SH-SY5Y (cell line): ENCODE data around the gene CELF2.

Source experiments
- GATA2 ChIP-seq: IDR thresholded peaks from 2 replicates; pipeline ENCODE4 v1.6.1; 2011; ENCODE audit warnings: mild to moderate bottlenecking, low read depth, low read length
- GATA3 ChIP-seq: IDR thresholded peaks from 2 replicates; pipeline ENCODE4 v1.6.1; 2011; ENCODE audit warnings: low read depth, mild to moderate bottlenecking, low read length, moderate library complexity

The CELF2 gene

DNA sequence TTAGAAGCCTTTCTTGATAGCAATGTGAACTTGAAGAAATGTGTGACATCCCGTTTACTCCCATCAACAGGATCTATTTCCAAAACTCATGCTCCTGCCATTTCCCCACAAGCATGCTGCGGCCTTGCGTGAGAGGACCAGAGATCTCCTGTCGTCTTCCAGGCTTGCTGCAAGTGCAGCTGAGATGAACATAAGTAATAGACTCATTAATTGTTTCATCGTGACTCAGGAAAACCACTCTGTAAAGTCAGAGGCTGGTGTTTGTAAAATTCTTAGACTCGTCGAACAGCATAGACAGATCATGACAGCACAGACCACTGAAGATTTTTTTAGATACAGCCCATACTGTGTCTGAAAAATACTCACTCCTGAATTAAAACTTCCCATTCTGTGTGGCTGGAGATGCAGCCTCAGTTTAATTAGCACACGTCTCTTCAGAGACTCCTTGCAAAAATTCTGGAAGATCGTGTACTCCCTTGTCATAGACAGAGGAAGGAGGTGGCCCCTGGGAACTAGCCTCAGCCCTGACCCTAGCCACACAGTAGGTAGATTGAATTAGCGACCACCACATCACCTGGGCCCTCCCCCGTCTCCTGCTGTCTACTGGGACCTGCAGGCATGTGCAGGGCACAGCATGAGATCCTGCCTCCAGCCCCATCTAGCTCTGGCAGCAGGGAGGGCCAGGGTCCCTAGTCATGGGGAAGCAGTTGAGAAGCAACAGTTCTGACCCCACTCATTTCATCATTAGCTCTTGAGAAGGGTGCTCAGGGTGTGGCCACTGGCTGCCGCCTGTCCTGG, 226.0 kb downstream of the CELF2 start:
- TF ChIP-seq GATA2 (no peak), GATA3 (no peak)

GRCh38 chr10:11245095-11245479, 227.4 kb downstream of the CELF2 start:
- TF ChIP-seq GATA3 (no peak), GATA2 (no peak)

- TF ChIP-seq GATA3 (no peak), GATA2 (no peak)
These were observed 227.8 kb downstream of the CELF2 start for GRCh38 chr10:11245510-11245909.

GRCh38 chr10:11245981-11246590, 228.4 kb downstream of the CELF2 start:
- TF ChIP-seq GATA3 (no peak), GATA2 (no peak)

DNA sequence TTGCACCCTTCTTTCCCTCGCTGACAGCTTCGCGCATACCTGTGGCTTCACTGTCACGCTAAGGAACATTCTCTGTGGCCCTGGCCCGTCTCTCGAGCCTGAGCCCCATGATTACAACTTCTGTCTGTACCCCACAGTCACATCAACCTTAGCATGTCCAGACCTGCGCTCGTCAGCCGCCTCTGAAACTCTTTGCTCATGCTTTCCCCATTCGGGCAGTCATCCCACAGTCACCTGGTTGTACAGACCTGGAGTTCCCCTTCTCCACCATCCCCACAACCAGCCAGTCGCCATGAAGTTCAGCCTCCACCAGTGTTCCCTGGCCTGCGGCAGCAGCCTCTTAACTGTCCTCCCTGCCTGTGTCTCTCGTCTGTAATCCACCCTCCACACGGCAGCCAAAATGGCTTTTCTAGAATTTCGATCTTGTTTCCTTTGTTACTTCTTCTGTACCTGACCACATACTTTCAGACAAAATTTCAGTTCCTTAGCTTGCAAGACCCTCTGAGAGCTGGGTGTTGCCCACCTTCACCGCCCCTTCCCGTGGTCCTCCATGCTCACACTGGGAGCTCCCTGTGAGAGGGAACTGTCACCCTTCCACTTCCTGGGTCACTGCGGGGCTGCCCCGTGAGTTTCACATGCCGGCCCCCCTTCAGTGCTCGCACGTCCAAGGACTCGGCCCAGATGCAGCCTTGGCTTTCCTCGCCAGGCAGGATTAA, 229.2 kb downstream of the CELF2 start:
- TF ChIP-seq GATA3 (no peak), GATA2 (no peak)

DNA sequence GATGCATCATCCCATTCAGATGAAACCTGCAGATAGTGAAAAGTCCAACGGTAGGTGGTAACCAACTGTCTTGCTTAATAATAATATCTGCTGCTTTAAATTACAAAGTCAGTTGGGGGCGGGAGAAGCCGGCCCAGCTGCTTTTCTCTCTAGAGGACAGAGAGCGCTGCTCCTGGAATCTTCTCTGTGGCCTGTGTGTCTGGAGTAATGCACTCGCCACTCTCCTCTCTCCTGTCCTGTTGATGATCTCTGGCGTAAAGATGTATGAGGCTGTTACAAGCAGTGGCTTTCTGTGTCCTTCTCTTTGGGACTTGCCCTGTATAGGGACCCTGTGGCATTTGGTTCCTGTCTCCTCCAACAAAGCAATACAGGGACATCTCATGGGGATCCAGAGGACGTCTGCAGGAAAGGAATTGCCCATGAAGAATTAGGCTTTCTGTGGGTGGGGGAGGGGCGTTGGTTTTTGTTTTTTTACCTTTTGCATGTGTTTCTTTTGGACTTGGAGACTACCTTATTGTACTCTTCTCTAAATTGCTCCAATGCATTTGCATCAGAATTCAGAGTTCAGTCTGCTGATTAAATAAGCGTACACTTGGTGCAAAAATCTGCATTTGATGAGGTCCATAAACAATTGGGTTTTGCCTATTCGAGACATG, 231.6 kb downstream of the CELF2 start:
- no peak for TF ChIP-seq GATA3
- TF ChIP-seq GATA2: no peak

- no peak for TF ChIP-seq GATA2
- no peak for TF ChIP-seq GATA3
These were observed 232.1 kb downstream of the CELF2 start for GRCh38 chr10:11249808-11250195.

- TF ChIP-seq GATA3: no peak
- no peak for TF ChIP-seq GATA2
These were observed 232.6 kb downstream of the CELF2 start for GRCh38 chr10:11250304-11250703.

DNA sequence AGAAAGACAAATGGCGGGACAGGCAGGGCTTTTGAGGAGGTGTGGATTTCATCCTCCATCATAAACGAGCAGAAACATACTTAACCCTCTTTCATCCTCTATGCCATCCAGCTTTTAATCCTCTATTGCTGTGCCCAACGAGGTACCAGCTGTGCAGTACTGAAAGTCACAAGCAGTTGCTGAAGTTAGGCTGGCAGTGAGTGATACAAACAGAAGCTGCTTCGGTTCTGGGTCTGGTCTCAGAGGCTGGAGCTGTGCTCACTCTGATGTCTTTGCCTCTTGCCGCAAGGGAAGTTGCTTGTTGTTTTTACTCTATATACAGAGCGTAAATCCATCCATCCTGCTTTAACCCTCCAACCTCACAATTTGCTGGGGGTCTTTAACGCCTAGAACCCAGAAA, 235.2 kb downstream of the CELF2 start:
- no peak for TF ChIP-seq GATA3
- TF ChIP-seq GATA2: no peak

- TF ChIP-seq GATA3 (no peak), GATA2 (no peak)
These were observed 235.8 kb downstream of the CELF2 start for GRCh38 chr10:11253385-11254002.

DNA sequence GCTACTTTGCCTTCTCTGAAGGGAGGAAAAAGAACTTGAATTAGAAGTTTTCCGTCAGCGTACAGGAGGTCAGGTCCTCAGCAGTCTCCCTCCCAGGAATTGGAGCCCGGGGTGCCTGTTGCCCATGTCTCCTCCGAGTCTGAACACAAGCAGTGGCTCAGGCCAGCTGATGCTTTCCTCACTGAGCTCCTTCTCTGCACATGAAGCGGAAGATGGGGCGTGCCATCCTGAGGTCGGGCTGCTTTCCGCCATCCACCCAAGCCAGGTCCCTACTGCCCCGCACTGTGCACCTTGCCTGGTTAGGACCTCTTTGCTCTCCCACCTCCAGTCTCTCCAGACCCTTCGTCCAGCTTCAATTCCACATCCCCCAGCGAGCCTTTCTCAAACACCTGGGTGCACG, 237.5 kb downstream of the CELF2 start:
- TF ChIP-seq GATA2: no peak
- TF ChIP-seq GATA3: no peak

DNA sequence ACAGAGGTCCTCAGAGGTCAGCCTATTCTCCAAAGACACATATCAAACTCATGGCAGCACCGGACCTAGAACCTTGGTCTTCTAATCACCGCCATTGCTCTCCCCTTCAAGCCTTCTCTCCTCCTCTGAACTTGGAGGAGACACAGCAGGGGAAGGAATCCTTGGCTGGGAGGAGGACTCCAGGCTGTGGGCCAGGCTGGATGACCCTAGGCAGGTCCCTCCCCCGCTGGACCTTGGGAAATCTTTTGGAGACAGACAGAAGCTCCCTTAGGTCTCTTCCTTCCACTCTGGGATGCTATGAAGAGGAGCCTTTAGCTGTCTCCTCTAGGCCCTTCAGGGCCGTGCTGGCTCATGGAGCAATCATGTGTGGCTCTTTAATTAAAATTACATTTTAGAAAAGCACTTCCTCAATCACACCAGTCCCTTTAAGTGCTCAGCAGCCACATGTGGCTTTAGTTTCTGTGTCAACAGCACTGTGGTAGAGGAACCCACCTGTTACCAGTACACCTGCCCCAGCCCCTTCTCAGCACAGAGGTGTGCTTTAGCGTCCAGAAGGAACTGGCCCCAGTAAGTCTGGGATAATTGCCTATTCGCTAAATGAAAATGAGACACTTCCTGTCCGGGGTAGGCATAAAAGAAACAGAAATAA, 238.2 kb downstream of the CELF2 start:
- TF ChIP-seq GATA3 (no peak), GATA2 (no peak)

DNA sequence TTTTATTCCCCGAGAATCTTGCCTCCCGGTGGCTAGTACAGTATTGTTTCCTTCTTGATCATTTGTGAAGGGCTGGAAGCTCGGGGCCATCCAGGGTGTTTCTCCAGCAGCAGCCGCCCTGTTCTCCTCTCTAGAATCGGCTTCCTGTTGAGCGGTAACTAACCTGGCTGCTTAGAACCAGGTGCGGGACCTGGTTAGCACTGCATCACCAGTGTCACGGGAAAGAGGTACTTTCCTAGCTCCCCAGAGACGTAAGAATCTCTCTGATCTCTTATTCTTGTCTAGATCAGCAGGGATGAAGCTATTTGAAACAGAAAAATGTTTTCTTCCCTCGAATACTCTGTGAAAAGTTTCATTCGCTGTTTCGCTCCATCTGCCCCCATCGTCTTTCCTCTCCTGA, 239.2 kb downstream of the CELF2 start:
- TF ChIP-seq GATA3 (no peak), GATA2 (no peak)

DNA sequence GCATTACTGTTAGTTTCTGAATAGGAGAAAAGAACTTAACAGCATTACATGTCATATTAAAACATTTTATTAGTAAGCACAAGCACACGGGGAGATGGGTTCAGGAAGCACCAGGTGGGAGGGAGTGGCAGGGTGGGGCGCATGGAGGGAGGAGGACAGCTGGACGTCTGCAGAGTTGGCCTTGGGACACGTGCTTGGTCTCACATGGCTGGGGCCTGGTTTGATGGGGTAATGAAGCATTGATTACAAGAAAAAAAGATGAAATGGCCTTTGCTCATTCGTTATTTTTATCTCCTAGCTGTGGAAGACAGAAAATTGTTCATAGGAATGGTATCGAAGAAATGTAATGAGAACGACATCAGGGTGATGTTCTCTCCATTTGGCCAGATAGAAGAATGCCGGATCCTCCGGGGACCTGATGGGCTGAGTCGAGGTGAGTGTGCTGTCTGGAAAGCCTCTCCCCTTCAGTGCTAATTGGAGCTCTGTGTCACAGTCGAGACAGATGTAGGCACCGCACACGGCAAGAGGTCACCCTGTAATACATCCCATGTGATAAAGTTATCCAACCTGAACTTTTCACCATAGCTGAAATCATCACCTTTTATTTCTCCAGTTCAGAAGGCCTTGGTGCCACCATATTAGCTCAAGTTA, 239.9 kb downstream of the CELF2 start:
- TF ChIP-seq GATA3: no peak
- no peak for TF ChIP-seq GATA2
